Upper lobe of right lung (tissue), 1 donor: ENCODE data around the gene RNF43. TPM values are rescaled to one million over a fixed set of nuclear protein-coding genes. Genes with fewer than 3 reads are reported as not detected.

Experiments
- ATAC-seq: fragments of 200-7000 bp; cut with Tn5 transposase; one replicate; pipeline ENCODE4 v1.9.1; 2020; ENCODE audit warnings: mild to moderate bottlenecking, moderate library complexity
- DNase-seq: peaks from one replicate; pipeline ENCODE4 v3.0.0-alpha.2; 2020
- H3K27ac ChIP-seq: fragments of 200-600 bp; one replicate; pipeline ENCODE4 v1.8.0; 2022
- H3K27me3 ChIP-seq: fragments of 200-600 bp; one replicate; pipeline ENCODE4 v1.8.0; 2022; ENCODE audit warnings: mild to moderate bottlenecking
- H3K36me3 ChIP-seq: fragments of 200-600 bp; one replicate; pipeline ENCODE4 v1.8.0; 2022
- H3K4me1 ChIP-seq: fragments of 200-600 bp; one replicate; pipeline ENCODE4 v1.8.0; 2022
- H3K4me3 ChIP-seq: fragments of 200-600 bp; one replicate; pipeline ENCODE4 v1.8.0; 2022; ENCODE audit warnings: mild to moderate bottlenecking
- H3K9me3 ChIP-seq: fragments of 200-600 bp; one replicate; pipeline ENCODE4 v1.8.0; 2022
- intact Hi-C: fragments of 100-400 bp; cut with DNase I; formaldehyde crosslinking; loops from one replicate; pipeline ENCODE4 v1.11.0; 2022
- total RNA-seq: library from RNA; stranded (reverse); fragmentation: NEBNext Ultra II Directional; extraction: Animal tissue kit (Norgen Biotek cat#: 25700); gene quantifications from one replicate; pipeline ENCODE4 v1.2.1, GENCODE V29; 2021
- TF ChIP-seq, protein P1 (sequence below): fragments of 200-600 bp; IDR thresholded peaks from one replicate; pipeline ENCODE4 v1.8.0; 2022; ENCODE audit warnings: antibody characterized with exemption
- donor health status: DM: no; HTN: yes; CAD: no; lungs with severe emphysema.

Gene RNF43
- total RNA-seq, 1 donor from 2014 or later = 7.5 TPM

GRCh38 chr17:58436805-58437239 lies 19.5 kb upstream of the RNF43 start:
- H3K4me1 ChIP-seq = no peaks in the 10 kb centered on the region
- intact Hi-C loops = no loop called here
- no peak overlapping the region for H3K27ac ChIP-seq
- no peaks in the 10 kb centered on the region for H3K36me3 ChIP-seq
- H3K9me3 ChIP-seq = no peaks in the 10 kb centered on the region
- peaks cover 3% of the 10 kb centered on the region for H3K27me3 ChIP-seq
- DNase-seq (no peak), ATAC-seq (no peak)
- H3K4me3 ChIP-seq = no peak overlapping the region
- TF ChIP-seq, protein P1, sequence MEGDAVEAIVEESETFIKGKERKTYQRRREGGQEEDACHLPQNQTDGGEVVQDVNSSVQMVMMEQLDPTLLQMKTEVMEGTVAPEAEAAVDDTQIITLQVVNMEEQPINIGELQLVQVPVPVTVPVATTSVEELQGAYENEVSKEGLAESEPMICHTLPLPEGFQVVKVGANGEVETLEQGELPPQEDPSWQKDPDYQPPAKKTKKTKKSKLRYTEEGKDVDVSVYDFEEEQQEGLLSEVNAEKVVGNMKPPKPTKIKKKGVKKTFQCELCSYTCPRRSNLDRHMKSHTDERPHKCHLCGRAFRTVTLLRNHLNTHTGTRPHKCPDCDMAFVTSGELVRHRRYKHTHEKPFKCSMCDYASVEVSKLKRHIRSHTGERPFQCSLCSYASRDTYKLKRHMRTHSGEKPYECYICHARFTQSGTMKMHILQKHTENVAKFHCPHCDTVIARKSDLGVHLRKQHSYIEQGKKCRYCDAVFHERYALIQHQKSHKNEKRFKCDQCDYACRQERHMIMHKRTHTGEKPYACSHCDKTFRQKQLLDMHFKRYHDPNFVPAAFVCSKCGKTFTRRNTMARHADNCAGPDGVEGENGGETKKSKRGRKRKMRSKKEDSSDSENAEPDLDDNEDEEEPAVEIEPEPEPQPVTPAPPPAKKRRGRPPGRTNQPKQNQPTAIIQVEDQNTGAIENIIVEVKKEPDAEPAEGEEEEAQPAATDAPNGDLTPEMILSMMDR = no peak

- Histone ChIP-seq H3K36me3 (no peaks in the 10 kb centered on the region), H3K4me1 (no peaks in the 10 kb centered on the region), H3K4me3 (no peak overlapping the region), H3K27ac (no peak overlapping the region), H3K27me3 (peaks cover 3% of the 10 kb centered on the region), H3K9me3 (no peaks in the 10 kb centered on the region)
- TF ChIP-seq, protein P1 = no peak
- ATAC-seq (no peak), DNase-seq (no peak)
- intact Hi-C loops = no loop called here
Measured at GRCh38 chr17:58436245-58436644, 18.9 kb upstream of the RNF43 start.

GRCh38 chr17:58432806-58433573 lies 15.7 kb upstream of the RNF43 start:
- intact Hi-C loops = no loop called here
- ATAC-seq (no peak), DNase-seq (no peak)
- Histone ChIP-seq H3K4me1 (no peaks in the 10 kb centered on the region), H3K27me3 (peaks cover 3% of the 10 kb centered on the region), H3K36me3 (no peaks in the 10 kb centered on the region), H3K4me3 (no peak overlapping the region), H3K9me3 (no peaks in the 10 kb centered on the region), H3K27ac (no peak overlapping the region)
- TF ChIP-seq, protein P1 = no peak

DNA sequence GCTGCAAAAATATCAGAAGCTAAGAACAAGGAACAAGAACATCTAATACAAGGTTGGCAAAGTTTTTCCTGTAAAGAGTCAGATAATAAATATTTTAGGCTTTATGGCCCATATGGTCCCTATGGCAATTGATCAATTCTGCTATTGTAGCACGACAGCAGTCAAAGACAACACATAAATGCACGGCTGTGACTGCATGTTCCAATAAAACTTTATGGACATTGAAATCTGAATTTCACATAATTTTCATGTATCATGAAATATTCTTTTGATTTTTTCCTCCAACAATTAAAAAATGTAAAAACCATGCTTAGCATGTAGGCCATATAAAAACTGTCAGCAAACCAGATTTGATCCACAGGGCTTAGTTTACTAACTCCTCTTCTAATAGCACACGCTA lies 10.5 kb upstream of the RNF43 start:
- DNase-seq (no peak), ATAC-seq (no peak)
- no peaks in the 10 kb centered on the region for H3K36me3 ChIP-seq
- no peak overlapping the region for H3K4me3 ChIP-seq
- no peaks in the 10 kb centered on the region for H3K27me3 ChIP-seq
- TF ChIP-seq, protein P1 = no peak
- H3K4me1 ChIP-seq = no peaks in the 10 kb centered on the region
- intact Hi-C loops = no loop called here
- H3K9me3 ChIP-seq = no peaks in the 10 kb centered on the region
- no peak overlapping the region for H3K27ac ChIP-seq

DNA sequence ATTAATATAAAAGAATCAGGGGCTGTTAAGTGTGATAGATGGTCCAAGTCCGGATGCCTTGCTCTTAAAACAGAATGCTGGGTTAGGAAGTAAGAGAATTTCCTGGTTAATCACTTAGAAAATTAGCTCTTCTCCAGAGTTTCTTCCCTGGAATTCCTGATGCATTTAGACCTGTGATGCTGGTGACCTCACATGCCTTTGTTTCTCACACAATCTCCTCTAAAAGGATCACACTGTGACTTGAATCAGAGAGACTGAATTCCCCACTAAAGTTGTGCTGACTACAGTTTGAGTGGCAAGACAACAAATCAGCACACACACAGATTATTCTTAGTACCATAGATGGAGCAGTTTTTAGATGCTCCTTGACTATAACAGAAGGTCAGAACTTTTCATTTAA lies 4.4 kb upstream of the RNF43 start:
- Histone ChIP-seq H3K27ac (no peak overlapping the region), H3K4me1 (no peaks in the 10 kb centered on the region), H3K36me3 (no peaks in the 10 kb centered on the region), H3K4me3 (no peak overlapping the region), H3K9me3 (no peaks in the 10 kb centered on the region), H3K27me3 (no peaks in the 10 kb centered on the region)
- no peak for ATAC-seq
- intact Hi-C loops = no loop called here
- DNase-seq = no peak
- TF ChIP-seq, protein P1 = no peak
